Superior temporal gyrus (tissue), 1 donor: ENCODE measurements around the gene XCL2.
"Not testable (repeated sequence)": the region's sequence is repeated elsewhere in the genome, so short reads cannot be mapped to it uniquely, and the experiment has no call there.

Experiments used
- DNase-seq: peaks from one replicate; pipeline ENCODE4 v3.0.0-alpha.2; 2016; ENCODE audit errors: extremely low spot score

XCL2 gene

DNA sequence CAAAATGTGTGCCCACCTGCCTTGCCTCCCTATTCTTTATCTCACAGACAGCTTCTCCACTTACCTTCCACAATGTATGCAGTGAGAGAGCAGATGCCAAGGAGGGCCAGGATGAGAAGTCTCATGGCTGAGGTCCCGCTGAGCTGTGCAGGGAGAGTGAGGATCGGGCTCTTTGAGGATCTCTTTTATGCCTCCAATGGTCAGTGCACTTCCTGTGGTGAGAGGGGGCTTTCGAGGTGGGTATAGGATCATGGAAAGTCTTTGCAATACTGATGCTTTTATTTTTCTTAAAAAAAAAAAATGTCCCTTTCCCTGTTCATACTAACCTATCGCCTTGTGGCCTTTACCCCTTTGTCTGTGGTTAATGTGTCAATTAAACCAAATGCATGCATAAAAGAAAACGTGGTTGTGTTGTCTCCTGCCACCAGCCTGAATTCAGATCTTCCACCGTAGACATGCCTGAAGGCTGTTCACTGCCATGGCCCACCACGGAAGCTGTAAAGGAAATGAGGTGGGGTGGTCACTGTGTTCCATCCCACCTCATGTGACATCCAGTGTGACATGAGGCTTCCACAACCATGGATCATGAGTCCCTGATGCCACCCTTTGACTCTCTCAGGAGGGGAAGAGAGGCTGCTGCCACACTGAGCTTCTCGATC is at the start of gene XCL2:
XCL2 (minus strand) TSS at position 158 of the 659 bp plus-strand sequence; CDS start at position 125, 33 bp downstream.
- not testable (repeated sequence) for DNase-seq

DNA sequence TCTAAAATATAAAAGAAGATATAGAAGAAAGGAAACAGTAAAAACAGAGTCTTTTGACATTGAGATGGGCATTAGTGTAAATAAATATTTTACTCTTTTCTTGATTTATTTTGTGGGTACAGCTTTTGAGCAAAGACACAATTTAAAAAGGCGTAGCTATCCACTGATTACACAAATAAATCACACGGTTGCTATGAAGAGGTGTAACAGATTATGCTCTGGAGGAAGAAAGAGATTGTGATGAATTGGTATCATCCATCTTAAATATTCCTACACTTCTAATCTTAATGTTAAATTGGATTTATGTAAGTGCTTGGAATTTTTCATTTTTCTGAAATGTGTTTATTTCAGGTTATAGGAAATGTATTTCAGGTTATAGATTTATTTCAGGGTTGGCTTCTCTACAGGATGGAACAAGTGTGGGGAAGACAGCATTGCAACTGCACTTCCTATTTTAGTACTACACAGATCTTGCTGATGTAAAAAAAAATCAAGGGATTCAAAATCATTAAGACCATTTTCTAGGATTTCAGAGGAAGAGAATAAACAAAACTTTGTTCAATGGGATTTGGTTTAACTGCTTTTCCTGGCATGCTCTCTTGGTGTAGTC is 47.9 kb upstream of the XCL2 start:
- no peak for DNase-seq

DNA sequence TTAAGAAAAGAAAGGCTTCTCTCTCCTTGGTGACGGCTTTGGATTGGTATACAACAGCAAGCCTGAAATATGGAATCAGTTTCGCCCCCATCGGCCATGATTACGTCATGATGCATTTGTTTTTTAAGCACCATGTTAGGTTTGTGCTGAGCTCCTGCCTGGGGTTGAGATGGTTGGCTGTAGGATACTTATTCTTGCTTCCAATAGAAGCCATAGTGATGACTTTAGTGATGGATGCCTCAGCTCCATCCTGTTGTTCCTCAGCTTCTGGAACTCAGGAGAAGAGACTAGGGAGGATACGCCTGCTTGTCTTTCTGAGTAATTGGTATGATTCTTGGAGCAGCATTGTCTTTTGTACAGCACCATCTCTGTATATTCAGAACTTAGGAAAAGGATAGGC is 47.3 kb upstream of the XCL2 start:
- no peak for DNase-seq

- DNase-seq, result no peak
These were observed 45.4 kb upstream of the XCL2 start for GRCh38 chr1:168589167-168589566.

- DNase-seq, result no peak
These were observed 42.1 kb upstream of the XCL2 start for GRCh38 chr1:168585937-168586336.

- DNase-seq, result peak; percentile 65
These were observed 41.4 kb upstream of the XCL2 start for GRCh38 chr1:168585191-168585590.

GRCh38 chr1:168583571-168583970 is 39.8 kb upstream of the XCL2 start:
- no peak for DNase-seq

DNA sequence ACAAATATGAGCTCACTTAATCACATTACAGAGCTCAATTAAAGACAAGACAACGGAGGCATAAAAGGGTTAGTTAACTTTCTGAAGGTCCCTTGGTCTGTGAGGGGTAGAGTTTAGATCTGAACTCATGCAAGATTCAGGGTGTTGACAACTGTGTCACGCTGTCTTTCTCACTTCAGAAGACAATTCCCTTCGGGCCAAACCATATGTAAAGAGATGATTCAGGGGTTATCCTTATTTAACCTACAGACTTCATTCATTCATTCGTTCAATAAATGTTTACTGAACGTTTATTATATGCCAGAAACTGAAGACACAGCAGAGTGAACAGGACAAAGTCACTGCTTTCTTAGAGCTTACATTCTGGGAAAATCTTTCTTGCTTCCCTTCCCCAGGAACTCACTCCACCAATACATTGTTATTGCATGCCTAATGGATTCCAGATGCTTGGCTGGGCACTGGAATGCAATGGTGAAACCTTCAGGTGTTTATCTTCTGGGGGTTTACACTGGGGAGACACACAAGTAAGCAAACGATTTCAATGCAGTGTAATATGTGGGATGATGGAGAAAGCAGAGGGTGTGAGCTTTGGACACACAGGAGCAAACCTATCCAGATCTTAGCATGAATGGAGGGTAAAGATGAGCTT is 39.0 kb upstream of the XCL2 start:
- no peak for DNase-seq

DNA sequence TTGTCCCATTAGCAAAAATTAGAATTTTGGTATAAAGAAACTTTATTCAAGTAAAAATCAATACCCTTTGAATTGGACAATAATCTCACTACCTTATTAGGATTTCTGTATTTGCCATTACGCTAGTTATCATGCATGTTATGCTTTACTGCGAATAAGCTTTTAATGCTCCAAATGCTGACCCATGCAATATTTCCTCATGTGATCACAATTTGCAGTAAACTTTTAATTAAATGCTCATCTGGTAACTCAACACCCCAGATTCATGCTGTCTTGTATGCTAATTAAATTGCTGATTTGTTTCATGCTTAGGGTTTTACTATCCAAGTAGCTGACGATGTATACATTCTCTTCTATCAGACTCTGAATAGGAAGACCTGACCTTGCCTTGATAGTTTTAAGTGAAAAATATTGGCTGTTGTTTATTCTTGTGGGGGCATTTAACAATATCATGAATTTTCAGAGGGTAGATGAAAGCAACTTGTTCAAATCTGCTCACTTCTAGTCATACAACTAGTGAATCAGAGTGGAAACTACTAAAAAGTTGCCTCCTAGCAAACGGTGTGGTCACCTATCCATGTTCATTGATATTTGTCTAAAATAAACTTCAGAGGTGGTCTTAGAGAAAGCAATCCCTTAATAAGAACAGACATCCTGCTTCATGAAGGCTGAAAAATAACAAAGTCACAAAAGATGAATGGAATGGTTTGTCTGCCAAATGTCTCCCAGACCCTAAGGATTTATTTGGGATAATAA is 38.2 kb upstream of the XCL2 start:
- DNase-seq, result no peak

- DNase-seq, result not testable (repeated sequence)
These were observed 37.2 kb upstream of the XCL2 start for GRCh38 chr1:168580991-168581390.

- DNase-seq, result not testable (repeated sequence)
These were observed 36.5 kb upstream of the XCL2 start for GRCh38 chr1:168580290-168580689.

GRCh38 chr1:168578531-168579185 is 34.9 kb upstream of the XCL2 start:
- not testable (repeated sequence) for DNase-seq

- DNase-seq, result not testable (repeated sequence)
These were observed 32.5 kb upstream of the XCL2 start, which contains the start of gene XCL1 for GRCh38 chr1:168576245-168576688. TSS of gene XCL1 (plus strand) at chr1:168576605. CDS start at chr1:168576638, 33 bp downstream.

GRCh38 chr1:168574234-168574633 is 30.4 kb upstream of the XCL2 start:
- DNase-seq, result not testable (repeated sequence)

GRCh38 chr1:168572633-168573032 is 28.8 kb upstream of the XCL2 start:
- DNase-seq, result no peak

- DNase-seq, result no peak
These were observed 26.9 kb upstream of the XCL2 start for GRCh38 chr1:168570652-168571051.

- no peak for DNase-seq
These were observed 24.5 kb upstream of the XCL2 start for GRCh38 chr1:168568346-168568745.

- no peak for DNase-seq
These were observed 23.8 kb upstream of the XCL2 start for GRCh38 chr1:168567568-168567967.

- no peak for DNase-seq
These were observed 23.2 kb upstream of the XCL2 start for GRCh38 chr1:168567007-168567406.

DNA sequence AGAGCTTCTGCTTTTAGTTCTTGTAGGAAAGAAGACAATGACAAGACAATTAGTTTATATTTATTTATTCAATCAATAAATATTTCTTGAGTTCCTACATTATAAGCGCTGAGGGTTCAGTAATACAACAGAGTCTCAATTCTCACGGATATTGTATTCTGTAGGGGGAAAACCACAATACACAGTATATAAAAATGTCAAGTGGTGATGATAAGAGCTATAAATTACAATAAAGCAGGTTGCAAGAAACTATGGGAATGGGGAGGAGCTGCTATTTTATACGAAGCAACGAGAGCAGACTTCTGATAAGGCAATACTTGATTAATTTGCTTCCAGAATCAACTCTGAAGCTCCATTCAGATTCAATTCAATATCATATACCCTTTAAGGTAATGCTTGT is 22.0 kb upstream of the XCL2 start:
- DNase-seq, result no peak

DNA sequence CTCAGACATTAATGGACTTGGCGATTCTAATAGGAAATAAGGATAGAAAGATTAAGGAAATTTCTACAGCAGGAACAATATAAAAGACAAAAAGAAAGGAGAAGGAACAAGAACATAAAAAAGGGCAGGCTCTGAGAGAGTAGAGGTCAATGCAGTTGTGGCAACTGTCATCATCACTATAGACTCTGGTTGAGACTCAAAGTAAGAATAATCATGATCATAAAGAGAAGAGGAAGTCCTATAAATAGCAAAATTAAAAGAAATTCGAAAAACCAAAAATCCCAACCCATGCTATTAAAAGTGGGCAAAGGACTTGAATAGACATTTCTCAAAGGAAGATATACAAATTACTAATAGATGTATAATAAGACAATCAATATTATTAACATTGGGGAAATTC is 18.2 kb upstream of the XCL2 start:
- no peak for DNase-seq

DNA sequence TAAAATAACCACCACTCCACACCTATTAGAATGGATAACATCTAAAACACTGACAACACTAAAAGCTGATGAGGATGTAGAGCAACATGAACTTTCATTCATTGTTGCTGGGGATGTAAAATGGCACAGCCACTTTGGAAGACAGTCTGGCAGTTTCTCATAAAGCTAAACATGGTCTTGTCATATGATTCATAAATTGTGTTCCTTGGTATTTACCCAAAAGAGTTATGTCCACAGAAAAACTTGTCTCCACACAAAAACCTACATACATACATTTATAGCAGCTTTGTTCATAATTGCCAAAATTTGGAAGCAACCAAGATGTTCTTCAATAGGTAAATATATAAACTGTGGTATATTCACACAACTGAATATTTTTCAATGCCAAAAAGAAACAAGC is 16.6 kb upstream of the XCL2 start:
- no peak for DNase-seq
